ENCODE measurements around the gene ZNF225. TPM values are rescaled to one million over a fixed set of nuclear protein-coding genes. Genes with fewer than 3 reads are reported as not detected.

The ZNF225 gene
- total RNA-seq, result 1 to 10 TPM; 1.3 to 6.2 (median 3.7) TPM
- polyA plus RNA-seq, result 1 to 10 TPM; 1.4 to 2.1 TPM
- long read RNA-seq, donor 1, full-length matches to known transcripts, result 2 of 4 reads
- long read RNA-seq, donor 1, partial matches to known transcripts, result 0 of 4 reads
- long read RNA-seq, donor 1, other reads (novel, unspliced or antisense), result 2 of 4 reads
- long read RNA-seq, donor 2, full-length matches to known transcripts, result 8 of 8 reads
- long read RNA-seq, donor 2, partial matches to known transcripts, result 0 of 8 reads
- long read RNA-seq, donor 2, other reads (novel, unspliced or antisense), result 0 of 8 reads
- long read RNA-seq, donor 3, full-length matches to known transcripts, result 3 of 3 reads
- long read RNA-seq, donor 3, partial matches to known transcripts, result 0 of 3 reads
- long read RNA-seq, donor 3, other reads (novel, unspliced or antisense), result 0 of 3 reads

DNA sequence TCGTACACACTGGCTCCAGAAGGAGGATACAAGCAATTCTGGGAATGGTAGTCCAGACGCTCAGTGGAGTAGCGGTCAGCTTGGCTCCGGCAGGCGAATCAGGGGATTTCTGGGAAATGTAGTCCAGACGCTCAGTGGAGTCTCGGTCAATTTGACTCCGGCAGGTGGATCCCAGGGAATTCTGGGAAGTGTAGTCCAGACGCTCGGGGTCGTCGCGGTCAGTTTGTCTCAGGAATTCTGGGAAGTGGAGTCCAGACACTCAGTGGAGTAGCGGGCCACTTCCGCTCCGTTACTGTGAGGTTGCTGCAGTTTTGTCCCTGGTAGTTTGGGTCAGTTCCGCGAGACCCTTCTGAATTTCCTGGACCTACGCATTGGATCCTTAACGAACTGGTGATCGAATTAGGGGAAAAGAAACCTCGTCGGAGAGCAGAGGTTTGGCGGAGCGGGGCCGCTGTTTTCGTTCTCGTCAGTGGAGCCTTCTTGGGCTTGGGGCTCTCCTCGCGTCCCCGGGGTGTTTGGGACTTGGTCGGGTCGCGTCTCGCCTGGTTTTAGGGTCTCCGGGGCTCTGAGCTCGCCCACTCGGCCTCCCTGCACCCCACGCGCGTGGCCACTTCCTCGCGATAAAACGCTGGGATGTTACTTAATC lies at the start of gene ZNF225:
Gene ZNF225, plus strand, starts transcription at position 262 of the 646 bp plus-strand sequence. CDS start 2,429 bp downstream, outside the sequence.
- peak within 1 kb of the TSS in 11 of 12 donors; percentile 57 to 84 (median 74) for H3K27ac ChIP-seq
- TF ChIP-seq POLR2A (IDR thresholded peaks at IDR 0.05), result peak in 1 of 2 donors; percentile 49
- TF ChIP-seq, protein P1, sequence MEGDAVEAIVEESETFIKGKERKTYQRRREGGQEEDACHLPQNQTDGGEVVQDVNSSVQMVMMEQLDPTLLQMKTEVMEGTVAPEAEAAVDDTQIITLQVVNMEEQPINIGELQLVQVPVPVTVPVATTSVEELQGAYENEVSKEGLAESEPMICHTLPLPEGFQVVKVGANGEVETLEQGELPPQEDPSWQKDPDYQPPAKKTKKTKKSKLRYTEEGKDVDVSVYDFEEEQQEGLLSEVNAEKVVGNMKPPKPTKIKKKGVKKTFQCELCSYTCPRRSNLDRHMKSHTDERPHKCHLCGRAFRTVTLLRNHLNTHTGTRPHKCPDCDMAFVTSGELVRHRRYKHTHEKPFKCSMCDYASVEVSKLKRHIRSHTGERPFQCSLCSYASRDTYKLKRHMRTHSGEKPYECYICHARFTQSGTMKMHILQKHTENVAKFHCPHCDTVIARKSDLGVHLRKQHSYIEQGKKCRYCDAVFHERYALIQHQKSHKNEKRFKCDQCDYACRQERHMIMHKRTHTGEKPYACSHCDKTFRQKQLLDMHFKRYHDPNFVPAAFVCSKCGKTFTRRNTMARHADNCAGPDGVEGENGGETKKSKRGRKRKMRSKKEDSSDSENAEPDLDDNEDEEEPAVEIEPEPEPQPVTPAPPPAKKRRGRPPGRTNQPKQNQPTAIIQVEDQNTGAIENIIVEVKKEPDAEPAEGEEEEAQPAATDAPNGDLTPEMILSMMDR (IDR thresholded peaks at IDR 0.05), result peak in 4 of 12 donors; percentile 7 to 19 (median 9)
- no peaks in the 10 kb centered on the region for H3K27me3 ChIP-seq
- ATAC-seq, result peak; percentile 98 to 99 (median 98)
- H3K36me3 ChIP-seq, result peaks cover 0 to 31% (median 23%) of the 10 kb centered on the region in 9 donors
- peak; percentile 92 to 98 (median 97) for DNase-seq
- 0% methylated on average over 29 to 44 of the region's 44 CpGs for WGBS, 4 donors
- H3K9me3 ChIP-seq, result peaks cover 0 to 37% (median 24%) of the 10 kb centered on the region in 12 donors
- intact Hi-C loops (cut with DNase I), result loop anchor here in 8 of 10 donors (1.0 to 10.0 kb wide), 15 partner anchors 18 to 192 kb away; partner anchors contain the start of genes ZNF226 (in 6 of the 8), ZNF224 (in 5 of the 8), ZNF227 (in 3 of the 8) and ZNF234 (in 2 of the 8)
- peak within 1 kb of the TSS; percentile 43 to 86 (median 72) for H3K4me3 ChIP-seq
- H3K4me1 ChIP-seq, result peaks cover 0 to 24% (median 18%) of the 10 kb centered on the region in 12 donors

DNA sequence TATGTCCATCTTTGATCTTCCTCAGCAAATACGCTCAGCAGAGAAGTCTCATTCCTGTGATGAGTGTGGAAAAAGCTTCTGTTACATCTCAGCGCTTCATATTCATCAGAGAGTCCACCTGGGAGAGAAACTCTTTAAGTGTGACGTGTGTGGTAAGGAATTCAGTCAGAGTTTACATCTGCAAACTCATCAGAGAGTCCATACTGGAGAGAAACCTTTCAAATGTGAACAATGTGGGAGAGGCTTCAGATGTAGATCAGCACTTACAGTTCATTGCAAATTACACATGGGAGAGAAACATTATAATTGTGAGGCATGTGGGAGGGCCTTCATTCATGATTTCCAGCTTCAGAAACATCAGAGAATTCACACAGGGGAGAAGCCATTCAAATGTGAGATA lies 46.9 kb upstream of the ZNF225 start:
- Histone ChIP-seq H3K9me3 (peaks cover 0 to 80% (median 33%) of the 10 kb centered on the region in 12 donors), H3K27ac (no peak overlapping the region), H3K36me3 (peaks cover 0 to 72% (median 53%) of the 10 kb centered on the region in 9 donors), H3K27me3 (no peaks in the 10 kb centered on the region), H3K4me1 (peaks cover 0 to 2% (median 0%) of the 10 kb centered on the region in 12 donors), H3K4me3 (no peak overlapping the region)
- WGBS, 4 donors, result 62 to 83% (median 72%) methylated on average over 3 of the region's 3 CpGs
- TF ChIP-seq, protein P1 (IDR thresholded peaks at IDR 0.05), result no peak
- no peak for TF ChIP-seq POLR2A (IDR thresholded peaks at IDR 0.05)
- no peak for DNase-seq
- intact Hi-C loops (cut with DNase I), result no loop called here
- no peak for ATAC-seq

DNA sequence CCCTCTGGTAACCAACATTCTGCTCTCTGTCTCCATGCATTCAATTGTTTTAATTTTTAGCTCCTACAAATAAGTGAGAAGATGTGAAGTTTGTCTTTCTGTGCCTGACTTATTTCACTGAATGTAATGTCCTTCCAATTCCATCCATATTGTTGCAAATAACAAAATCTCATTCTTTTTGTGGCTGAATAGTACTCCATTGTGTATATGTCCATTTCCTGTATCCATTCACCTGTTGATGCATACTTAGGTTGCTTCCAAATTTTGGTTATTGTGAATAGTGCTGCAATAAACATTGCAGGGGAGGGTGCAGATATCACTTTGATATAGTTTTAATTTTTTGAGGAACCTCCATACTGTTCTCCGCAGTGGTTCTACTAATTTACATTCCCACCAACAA lies 43.8 kb upstream of the ZNF225 start:
- WGBS, 4 donors, result 93 to 98% (median 96%) methylated on average over 1 of the region's 1 CpG
- ATAC-seq (no peak), DNase-seq (no peak)
- H3K36me3 ChIP-seq, result peaks cover 0 to 41% (median 22%) of the 10 kb centered on the region in 9 donors
- peaks cover 0 to 15% (median 8%) of the 10 kb centered on the region in 12 donors for H3K4me1 ChIP-seq
- no peaks in the 10 kb centered on the region for H3K27me3 ChIP-seq
- no peak overlapping the region for H3K27ac ChIP-seq
- intact Hi-C loops (cut with DNase I), result no loop called here
- no peak for TF ChIP-seq POLR2A (IDR thresholded peaks at IDR 0.05)
- TF ChIP-seq, protein P1 (IDR thresholded peaks at IDR 0.05), result no peak
- peaks cover 0 to 62% (median 28%) of the 10 kb centered on the region in 12 donors for H3K9me3 ChIP-seq
- no peak overlapping the region for H3K4me3 ChIP-seq

All from heart left ventricle (tissue), 16 donors.